K562 (cell line): ENCODE results near the gene LMCD1.

Experiments used
- CC2D1A ChIP-seq: fragments of 450-650 bp; IDR thresholded peaks from 2 replicates; pipeline ENCODE4 v1.6.1; 2017; ENCODE audit warnings: mild to moderate bottlenecking
- JUN ChIP-seq, 2 experiments: sonication (generic) in 1 of 2; formaldehyde crosslinking in 1 of 2; IDR thresholded peaks; 2 replicates each; pipeline versions ENCODE4 v1.6.1 to v1.8.0; 2012 to 2022; ENCODE audit warnings: borderline replicate concordance in 2 of 2, mild to moderate bottlenecking in 2 of 2, improper control_type of control experiment in 1 of 2, low read depth in 1 of 2, low read length in 1 of 2, missing genetic modification reagents in 1 of 2
- LARP7 ChIP-seq: fragments of 450-650 bp; IDR thresholded peaks from 2 replicates; pipeline ENCODE4 v1.6.1; 2016
- POLR2A ChIP-seq: fragments of 450-650 bp; conservative IDR thresholded peaks from 2 replicates; pipeline ENCODE4 v1.6.1; 2016
- POLR3A ChIP-seq: IDR thresholded peaks from 2 replicates; pipeline ENCODE4 v1.6.1; 2011; ENCODE audit warnings: borderline replicate concordance, mild to moderate bottlenecking, moderate library complexity; ENCODE audit not compliant: insufficient read length, insufficient read depth; ENCODE audit errors: extremely low read depth
- SIN3B ChIP-seq: fragments of 450-650 bp; IDR thresholded peaks from 2 replicates; pipeline ENCODE4 v1.6.1; 2017; ENCODE audit warnings: low read depth, mild to moderate bottlenecking, moderate library complexity
- SUPT5H ChIP-seq: fragments of 450-650 bp; IDR thresholded peaks from 2 replicates; pipeline ENCODE4 v1.6.1; 2016
- ZNF586 ChIP-seq: fragments of 450-650 bp; formaldehyde crosslinking; conservative IDR thresholded peaks from 2 replicates; pipeline ENCODE4 v1.4.0; 2020; ENCODE audit warnings: mild to moderate bottlenecking, moderate library complexity
- TF ChIP-seq, protein P1 (sequence below), 3 experiments: IDR thresholded peaks in 2 of 3; conservative IDR thresholded peaks in 1 of 3; 2 replicates each; pipeline ENCODE4 v1.5.1; 2011 to 2012; ENCODE audit warnings: low read length in 3 of 3, mild to moderate bottlenecking in 3 of 3, control low read depth in 2 of 3, improper control_type of control experiment in 1 of 3, inconsistent platforms in 1 of 3, low read depth in 1 of 3, mixed read lengths in 1 of 3, moderate library complexity in 1 of 3; ENCODE audit not compliant: insufficient read depth in 2 of 3

GRCh38 chr3:8546609-8547008, 45.0 kb downstream of the LMCD1 start:
- TF ChIP-seq JUN (IDR thresholded peaks at IDR 0.05; ENCODE audit: borderline replicate concordance, low read depth, low read length) = no peak
- TF ChIP-seq JUN (CRISPR knock-in tag; IDR thresholded peaks at IDR 0.05; ENCODE audit: borderline replicate concordance) = no peak
- no peak for TF ChIP-seq POLR3A
- TF ChIP-seq, protein P1, sequence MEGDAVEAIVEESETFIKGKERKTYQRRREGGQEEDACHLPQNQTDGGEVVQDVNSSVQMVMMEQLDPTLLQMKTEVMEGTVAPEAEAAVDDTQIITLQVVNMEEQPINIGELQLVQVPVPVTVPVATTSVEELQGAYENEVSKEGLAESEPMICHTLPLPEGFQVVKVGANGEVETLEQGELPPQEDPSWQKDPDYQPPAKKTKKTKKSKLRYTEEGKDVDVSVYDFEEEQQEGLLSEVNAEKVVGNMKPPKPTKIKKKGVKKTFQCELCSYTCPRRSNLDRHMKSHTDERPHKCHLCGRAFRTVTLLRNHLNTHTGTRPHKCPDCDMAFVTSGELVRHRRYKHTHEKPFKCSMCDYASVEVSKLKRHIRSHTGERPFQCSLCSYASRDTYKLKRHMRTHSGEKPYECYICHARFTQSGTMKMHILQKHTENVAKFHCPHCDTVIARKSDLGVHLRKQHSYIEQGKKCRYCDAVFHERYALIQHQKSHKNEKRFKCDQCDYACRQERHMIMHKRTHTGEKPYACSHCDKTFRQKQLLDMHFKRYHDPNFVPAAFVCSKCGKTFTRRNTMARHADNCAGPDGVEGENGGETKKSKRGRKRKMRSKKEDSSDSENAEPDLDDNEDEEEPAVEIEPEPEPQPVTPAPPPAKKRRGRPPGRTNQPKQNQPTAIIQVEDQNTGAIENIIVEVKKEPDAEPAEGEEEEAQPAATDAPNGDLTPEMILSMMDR (IDR thresholded peaks at IDR 0.05 in 2 of 3, conservative IDR thresholded peaks at IDR 0.05 in 1 of 3; ENCODE audit: insufficient read depth in 2 of 3, low read depth in 1 of 3, low read length in 3 of 3) = no peak
- TF ChIP-seq POLR2A = no peak
- TF ChIP-seq ZNF586 = no peak
- TF ChIP-seq SUPT5H = no peak
- no peak for TF ChIP-seq SIN3B
- TF ChIP-seq LARP7 = no peak
- TF ChIP-seq CC2D1A = no peak
